Inflammatory macrophage treated with lipopolysaccharide for 1 hour (primary cell): ENCODE measurements around the gene ENTPD6.
"Not testable (repeated sequence)": the region's sequence is repeated elsewhere in the genome, so short reads cannot be mapped to it uniquely, and the experiment has no call there.

Source experiments
- DNase-seq, 2 donors: peaks; one replicate each; pipeline ENCODE4 v3.0.0-alpha.2; 2020 to 2022

Gene ENTPD6

DNA sequence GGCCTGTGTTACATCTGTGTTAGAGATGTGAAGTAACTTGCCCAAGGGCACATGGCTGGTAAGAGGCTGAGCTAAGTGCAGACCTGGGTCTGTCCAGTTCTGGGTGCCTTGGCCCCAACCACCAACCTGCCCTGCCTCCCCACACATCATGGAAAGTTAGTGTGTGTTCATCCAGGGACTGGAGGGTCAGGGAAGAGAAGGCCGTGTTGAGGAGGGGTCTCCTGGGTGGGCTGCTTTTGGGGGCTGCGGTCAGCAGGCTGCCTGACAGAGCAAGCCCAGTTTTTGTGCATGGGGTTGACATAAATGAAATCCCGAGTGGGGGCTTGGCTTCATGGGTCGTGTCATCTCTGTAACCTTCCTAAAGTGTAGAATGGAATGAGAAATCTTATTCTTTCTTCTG lies 63.3 kb downstream of the ENTPD6 start:
- no peak for DNase-seq

- no peak for DNase-seq
These were observed 63.8 kb downstream of the ENTPD6 start for GRCh38 chr20:25259358-25259757.

DNA sequence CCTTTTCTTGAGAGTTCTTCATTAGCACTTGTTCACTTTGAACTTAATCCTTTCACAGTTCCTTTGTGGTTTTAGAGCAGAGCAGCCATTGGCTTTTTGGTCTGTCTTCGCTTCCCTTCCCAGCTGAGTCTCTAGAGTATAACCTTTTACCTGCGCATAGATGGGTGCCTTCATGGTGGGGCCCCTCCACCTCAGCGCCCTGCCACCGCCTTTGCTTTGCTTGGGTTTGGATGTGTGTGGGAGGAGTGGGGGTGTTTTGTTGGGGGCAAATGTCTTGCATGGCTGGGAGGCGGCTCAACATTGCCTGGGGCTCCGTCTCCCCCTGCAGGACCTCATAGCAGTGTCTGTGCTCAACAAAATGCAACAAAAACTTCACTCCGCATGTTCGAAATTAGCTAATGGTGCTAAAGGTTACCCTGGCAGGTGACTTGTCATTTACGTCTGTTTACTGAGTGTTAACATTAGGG lies 64.3 kb downstream of the ENTPD6 start:
- no peak for DNase-seq

GRCh38 chr20:25260770-25261437 lies 65.4 kb downstream of the ENTPD6 start:
- DNase-seq = not testable (repeated sequence)

DNA sequence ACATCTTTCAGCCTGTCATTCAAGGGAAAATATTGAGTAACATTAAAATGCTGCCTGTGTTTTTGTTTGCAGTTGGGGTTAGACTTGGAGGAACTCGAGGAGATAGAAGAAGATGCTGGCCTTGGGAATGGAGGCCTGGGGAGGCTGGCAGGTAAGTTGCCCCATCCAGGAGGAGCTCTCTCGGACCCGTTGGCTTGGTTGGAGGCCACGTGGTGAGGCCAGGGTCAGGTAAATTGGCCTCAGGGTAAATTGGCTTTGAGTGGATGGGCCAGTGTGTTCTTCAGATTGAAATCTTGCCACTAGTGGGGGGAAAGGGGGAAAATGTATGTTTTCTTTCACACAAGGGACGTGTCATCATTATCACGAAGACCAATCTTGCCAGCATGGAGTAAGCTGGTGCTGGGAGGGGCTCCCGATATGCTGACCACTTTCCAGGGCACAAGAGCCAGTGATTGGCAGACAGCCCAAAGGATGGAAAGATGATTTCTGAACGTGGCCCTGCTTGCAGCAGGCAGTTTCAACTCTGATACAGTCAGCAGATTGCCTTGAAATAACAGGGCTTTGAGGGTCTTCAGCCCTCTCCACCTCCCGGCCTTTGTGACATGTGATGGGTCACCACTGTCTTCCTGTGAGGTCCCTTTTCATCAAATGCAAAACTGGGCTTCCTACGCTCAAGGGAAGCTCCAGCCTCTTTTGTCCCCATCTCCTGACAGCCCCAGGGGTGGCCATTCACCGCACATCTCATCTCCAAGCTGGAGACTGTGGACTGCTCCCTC lies 73.7 kb downstream of the ENTPD6 start:
- no peak for DNase-seq

DNA sequence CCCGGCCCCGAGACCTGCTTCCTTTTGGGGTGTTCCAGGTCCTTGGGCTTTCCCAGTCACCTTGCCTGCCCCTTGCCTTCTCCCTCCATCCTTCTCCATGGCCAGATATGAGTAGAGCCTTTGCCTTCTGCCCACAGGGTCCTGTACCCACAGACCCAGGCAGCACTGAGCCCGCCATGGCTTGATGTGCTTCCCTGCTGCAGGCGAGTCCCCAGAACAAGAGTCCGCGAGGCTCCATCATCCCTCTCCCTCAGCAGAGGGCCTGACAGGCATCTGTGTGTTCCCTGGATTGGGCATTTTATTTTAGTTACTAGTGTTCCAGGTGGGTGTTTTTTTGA lies 74.3 kb downstream of the ENTPD6 start:
- DNase-seq = no peak

DNA sequence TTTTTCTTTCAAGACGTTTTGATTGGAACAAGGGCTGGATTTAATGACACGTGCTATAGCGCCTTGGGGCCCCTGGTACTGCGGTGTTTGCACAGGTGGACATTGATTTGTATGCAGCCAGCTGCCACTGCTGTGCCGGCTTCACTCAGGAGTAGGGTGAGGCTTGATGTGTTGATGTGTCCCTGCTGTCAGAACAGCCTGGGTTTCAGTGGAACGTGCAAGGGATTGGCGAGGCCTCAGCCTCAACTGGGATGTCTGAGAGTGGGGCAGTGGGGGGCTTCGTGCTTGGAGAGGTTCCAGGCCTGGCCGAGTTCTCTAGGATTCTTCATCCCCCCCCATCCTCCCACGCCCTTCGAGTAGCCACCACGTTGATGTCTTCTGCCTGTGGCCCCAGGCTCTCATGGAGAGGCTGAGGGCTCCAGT lies 75.3 kb downstream of the ENTPD6 start:
- no peak for DNase-seq

DNA sequence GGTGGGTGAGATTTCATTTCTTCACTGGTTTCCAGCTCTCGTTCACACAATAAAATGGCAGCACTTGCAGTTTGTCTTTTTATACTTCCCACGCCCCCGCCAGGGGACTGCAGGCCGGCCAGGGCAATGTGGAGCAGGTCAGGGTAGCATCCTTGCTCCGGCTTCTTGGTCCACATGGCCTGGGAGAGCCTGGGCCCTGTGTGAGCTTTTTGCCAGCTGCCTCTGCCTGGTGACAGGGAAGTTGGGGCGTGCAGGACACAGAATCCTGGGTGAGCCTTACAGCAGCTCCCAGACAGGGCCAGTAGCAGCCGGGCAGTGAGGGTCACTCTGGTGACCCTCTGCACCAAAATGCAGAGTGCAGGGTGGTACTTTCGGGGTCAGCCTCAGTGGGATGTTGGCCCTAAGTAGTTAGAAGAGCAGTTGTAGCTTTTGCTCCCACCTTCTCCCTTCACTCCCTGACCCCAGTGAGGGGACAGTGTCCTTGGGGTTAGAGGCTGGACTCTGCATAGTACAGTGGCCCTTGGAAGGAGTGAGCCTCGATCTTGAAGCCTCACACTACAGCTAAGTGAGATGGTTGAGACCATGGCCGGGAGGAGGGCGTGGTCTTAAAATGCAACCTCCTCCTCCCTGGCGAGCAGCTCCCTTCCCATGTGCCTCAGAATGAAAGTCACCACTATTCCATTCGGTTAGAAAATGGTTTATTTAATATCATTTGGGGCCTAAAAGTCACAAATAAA lies 76.1 kb downstream of the ENTPD6 start:
- DNase-seq = no peak

DNA sequence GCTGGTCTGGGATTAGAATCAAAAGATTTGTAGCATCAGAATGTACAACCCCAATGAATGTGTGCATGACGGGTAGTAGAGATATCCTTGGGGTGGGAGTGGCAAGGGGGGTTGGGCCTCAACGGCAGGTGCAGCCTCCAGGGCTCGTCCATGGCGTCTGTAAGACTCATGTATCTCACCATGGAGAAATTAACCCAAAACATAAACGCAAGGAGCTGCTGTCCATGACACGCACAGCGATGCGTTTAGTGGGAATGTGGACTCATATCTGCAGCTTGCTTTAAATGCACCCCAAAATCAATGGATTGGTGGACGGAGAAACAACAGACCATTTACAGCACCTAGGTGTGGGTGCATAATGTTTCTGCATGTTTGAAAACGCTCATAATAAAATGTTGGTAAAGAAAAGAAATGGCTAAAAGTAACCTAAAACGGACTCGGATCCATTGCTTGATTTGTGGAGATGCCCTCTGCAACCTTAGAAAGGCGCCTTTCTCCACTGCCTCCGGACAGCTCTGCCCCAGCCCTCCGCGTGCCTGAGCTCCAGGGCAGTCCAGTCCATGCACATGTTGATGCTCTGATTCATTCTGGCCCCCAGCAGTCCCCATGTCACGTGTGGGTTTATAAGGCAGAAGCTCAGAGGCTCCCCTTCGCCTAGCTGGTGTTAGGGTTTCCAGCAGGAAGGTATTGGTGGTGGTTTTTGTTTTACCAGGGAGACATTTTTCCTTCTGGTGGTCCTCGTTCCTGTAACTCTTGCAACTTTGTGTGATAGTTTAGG lies 76.9 kb downstream of the ENTPD6 start:
- no peak for DNase-seq

- no peak for DNase-seq
These were observed 77.5 kb downstream of the ENTPD6 start for GRCh38 chr20:25273046-25273445.

DNA sequence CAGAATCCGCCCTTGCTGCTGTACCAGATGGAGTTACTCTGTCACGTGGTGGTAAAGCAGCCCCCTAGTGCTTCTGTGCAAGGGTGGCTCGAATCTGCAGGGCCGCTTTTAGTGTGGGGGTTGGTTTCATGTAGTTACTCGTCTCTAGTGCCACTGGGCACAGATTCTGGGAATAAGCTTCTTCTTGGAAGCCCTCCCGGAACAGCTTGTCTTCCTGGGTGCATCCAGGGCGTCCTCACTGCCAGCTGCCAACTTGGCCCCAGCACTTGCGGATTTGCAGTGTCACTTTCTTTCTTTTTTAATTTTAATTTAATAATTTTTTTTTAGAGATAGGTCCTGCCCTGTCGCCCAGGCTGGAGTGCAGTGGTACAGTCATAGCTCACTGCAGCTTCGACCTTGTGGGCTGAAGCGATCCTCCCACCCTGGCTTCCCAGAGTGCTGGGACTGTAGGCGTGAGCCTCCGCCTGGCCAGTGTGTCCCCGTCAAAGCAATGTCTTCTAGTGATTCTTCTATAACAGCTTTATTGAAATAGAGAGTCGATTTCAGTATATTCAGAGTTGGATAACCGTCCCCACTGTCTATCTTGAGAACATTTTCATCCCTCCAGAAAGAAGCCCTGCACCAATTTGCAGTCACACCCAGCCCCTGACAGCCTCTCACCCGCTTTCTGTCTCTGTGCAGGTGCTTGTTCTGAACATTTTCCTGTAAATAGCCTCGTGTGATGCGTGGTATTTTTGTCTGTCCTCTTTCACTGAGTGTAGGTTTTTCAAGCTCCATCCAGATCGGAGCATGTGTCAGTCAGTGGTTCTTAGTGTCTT lies 78.2 kb downstream of the ENTPD6 start:
- no peak for DNase-seq

DNA sequence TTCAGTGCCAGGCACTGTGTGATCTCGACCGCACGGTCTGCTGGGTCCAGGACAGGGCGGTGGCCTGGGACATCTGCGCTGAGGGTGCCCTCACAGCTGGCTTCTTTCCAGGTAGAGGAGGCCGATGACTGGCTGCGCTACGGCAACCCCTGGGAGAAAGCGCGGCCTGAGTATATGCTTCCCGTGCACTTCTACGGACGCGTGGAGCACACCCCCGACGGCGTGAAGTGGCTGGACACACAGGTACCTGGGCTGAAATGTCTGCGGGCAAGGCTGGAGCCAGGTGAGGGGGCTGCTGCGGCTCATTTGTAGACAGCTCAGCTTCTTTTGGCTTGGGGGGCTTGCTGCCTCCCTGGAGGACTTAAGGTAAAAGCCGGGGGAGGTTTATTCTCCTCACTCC lies 79.0 kb downstream of the ENTPD6 start:
- DNase-seq = no peak

DNA sequence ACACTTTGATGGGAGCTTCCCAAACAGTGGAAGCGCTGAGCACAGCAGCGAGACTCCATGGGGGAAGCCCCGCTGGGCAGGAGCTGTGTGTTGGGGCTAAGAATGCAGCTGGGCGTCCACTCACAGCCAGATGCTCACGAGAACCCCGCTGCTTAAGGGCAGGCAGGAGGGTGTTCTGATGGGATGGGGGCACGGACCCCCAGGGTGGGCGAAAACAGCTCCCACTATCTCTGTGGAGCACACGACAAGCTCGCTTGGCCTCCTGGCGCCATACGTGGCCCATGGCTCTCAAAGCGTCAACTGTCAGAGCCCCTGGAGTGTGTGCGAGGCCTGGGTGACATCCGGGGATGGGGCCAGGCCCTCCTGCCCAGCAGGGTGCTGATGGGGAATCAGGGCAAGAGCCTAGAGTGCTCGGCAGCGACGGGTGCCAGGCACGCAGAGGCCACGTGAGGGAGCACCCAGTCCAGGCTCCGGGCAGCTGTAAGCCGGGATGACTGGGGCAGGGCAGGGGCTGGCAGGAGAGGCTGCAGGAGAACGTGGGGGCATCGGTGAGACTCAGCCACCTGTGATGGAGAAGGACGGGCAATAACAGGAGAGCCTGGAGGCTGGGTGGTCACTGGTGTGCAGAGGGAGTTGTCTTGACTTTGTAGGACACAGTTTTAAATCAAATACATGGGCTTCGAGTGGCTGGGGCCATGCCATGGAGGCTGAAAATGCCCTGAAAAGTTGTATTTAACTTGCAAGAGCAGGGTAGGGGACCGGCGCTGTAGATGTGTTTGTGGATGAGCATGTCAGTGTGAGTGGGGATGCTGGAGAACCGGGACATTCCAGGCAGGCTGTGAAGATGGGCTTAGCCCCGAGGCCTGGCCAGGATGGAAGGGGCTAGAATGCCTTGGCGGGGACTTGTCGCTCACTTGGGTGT lies 79.6 kb downstream of the ENTPD6 start:
- DNase-seq = no peak

DNA sequence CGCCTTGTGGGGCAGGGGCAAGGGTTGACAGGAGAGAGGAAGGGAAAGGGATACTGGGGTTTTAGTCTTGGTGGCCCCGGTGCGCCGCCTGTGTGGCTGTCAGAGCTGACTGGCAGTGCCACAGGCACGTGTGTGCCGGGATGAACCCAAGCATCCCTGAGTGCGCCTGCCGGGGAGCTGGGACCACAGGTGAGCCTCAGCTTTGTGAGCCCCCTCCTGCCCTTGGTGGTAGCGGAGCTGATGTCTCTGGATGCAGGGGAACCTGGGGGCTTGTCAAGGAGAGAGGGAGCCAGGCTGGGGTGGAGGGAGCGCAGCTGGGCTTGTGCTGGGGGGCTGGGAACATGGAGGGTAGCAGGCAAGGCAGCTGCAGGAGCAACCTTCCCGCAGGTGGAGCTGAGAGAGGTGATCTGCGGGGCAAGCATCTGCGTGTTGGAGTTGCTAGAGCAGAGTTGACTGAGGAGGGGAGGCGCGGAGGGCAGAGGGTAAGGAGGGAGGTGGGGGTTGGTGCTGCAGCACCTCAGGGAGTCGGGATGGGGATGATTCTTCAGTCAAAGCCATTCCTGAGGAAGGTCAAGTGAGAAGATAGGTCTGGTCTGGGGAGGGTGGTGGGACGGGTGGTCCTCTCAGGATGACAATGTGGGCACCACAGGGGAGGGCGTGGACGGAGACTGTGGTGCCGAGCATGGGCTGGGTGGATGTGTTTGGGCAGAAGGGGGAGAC lies 80.5 kb downstream of the ENTPD6 start:
- DNase-seq = no peak
